ENCODE measurements around the gene MLPH.

Gene MLPH

GRCh38 chr2:237565974-237566373 lies 78.9 kb downstream of the MLPH start:
- TF ChIP-seq, protein P1, sequence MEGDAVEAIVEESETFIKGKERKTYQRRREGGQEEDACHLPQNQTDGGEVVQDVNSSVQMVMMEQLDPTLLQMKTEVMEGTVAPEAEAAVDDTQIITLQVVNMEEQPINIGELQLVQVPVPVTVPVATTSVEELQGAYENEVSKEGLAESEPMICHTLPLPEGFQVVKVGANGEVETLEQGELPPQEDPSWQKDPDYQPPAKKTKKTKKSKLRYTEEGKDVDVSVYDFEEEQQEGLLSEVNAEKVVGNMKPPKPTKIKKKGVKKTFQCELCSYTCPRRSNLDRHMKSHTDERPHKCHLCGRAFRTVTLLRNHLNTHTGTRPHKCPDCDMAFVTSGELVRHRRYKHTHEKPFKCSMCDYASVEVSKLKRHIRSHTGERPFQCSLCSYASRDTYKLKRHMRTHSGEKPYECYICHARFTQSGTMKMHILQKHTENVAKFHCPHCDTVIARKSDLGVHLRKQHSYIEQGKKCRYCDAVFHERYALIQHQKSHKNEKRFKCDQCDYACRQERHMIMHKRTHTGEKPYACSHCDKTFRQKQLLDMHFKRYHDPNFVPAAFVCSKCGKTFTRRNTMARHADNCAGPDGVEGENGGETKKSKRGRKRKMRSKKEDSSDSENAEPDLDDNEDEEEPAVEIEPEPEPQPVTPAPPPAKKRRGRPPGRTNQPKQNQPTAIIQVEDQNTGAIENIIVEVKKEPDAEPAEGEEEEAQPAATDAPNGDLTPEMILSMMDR (IDR thresholded peaks at IDR 0.05; ENCODE audit: insufficient read depth, low read length, poor library complexity, severe bottlenecking), result no peak
- TF ChIP-seq EZH2phosphoT487 (conservative IDR thresholded peaks at IDR 0.05; ENCODE audit: low read length), result no peak
- 0 out of 2 replicates have a peak, but pooled peaks cover 7% of the 10 kb centered on the region for H3K9me3 ChIP-seq (ENCODE audit: insufficient read depth, low read length)
- H2AFZ ChIP-seq (ENCODE audit: low read depth, low read length, severe bottlenecking), result no peak overlapping the region
- no peaks in the 10 kb centered on the region for H3K79me2 ChIP-seq (ENCODE audit: insufficient read depth, low read length)
- no peaks in the 10 kb centered on the region for H3F3A ChIP-seq (ENCODE audit: insufficient read depth)
- no peaks in the 10 kb centered on the region for H3K36me3 ChIP-seq (ENCODE audit: low read length)
- H3K27me3 ChIP-seq (ENCODE audit: low read length), result no peaks in the 10 kb centered on the region
- H3K9me2 ChIP-seq (replicated peaks; ENCODE audit: insufficient read depth, low read length), result no peaks in the 10 kb centered on the region
- H4K20me1 ChIP-seq (ENCODE audit: low read depth, low read length), result no peaks in the 10 kb centered on the region
- H3K27ac ChIP-seq (ENCODE audit: low read depth, low read length), result no peak overlapping the region
- no peak overlapping the region for H3K4me3 ChIP-seq (ENCODE audit: insufficient read depth, low read length, poor library complexity, severe bottlenecking)
- H3K9ac ChIP-seq (ENCODE audit: low read length), result no peak overlapping the region
- no peak overlapping the region for H3K4me2 ChIP-seq (ENCODE audit: low read depth, low read length, poor library complexity, severe bottlenecking)

DNA sequence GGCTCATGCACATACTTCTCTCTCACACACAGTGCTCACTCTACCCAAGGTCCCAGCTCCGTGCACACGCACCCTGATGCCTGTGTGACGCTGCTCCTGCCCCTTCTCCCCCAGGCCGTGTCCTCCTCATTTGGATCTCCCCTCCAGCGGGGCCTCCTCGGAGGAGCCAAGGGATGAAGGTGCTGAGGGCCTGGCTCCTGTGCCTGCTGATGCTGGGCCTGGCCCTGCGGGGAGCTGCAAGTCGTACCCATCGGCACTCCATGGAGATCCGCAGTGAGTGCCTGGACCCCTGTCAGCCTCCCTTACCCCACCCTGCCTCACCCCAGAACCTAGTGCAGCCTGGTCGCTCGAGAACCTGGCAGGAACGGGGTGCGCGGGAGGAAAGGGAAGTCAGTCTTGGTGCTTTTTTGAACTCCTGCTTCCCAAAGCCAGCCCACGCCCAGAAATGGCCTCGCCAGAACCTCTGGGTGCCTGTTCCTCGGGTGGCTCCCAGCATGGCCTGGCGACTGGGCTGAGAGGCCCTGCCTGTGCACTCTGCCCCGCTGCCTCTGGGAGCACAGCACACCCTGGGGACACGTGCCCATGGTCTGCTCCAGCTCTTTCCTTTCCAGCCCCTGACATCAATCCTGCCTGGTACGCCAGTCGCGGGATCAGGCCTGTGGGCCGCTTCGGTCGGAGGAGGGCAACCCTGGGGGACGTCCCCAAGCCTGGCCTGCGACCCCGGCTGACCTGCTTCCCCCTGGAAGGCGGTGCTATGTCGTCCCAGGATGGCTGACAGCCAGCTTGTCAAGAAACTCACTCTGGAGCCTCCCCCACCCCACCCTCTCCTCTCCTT lies 79.6 kb downstream of the MLPH start, which contains the start of gene PRLH:
TSS of gene PRLH (plus strand) at position 174 of the 835 bp plus-strand sequence. CDS start at position 174, 0 bp downstream.
- H3K4me2 ChIP-seq (ENCODE audit: low read depth, low read length, poor library complexity, severe bottlenecking), result no peak within 1 kb of the TSS

DNA sequence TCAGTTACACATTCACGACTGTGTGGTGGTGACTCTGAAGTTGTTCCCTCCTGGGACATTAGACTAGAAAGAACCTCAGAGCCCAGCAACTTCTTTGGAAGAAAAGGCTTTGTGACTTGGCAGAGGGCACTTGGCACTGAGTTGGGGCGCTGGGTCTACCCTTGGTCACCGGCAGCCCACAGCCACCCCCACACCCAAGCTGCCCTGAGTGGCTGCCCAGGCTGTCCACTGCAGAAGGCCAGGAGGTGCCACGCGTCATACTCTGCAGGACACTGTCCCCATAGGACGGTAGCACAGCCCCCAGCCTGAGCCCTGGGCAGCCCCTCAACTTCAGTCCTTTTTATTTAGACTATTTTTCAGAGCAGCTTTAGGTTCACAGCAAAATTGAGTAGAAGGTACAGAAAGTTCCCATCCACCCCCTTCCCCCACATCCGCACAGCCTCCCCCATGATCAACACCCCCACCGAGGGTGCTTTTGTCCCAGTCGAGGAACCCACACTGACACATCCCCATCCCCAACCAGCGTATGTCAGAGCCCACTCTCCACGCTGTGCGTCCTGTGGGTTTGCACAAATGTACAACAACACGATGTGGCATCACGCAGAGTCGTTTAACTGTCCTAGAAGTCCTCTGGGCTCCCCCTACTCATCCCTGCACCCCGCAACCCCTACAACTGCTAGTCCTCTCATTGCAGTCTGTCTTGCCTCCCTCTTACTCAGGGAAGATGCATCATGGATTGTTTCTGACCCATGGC lies 80.4 kb downstream of the MLPH start:
- H3K9me3 ChIP-seq (ENCODE audit: insufficient read depth, low read length), result 0 out of 2 replicates have a peak, but pooled peaks cover 7% of the 10 kb centered on the region
- H3K79me2 ChIP-seq (ENCODE audit: insufficient read depth, low read length), result no peaks in the 10 kb centered on the region
- no peaks in the 10 kb centered on the region for H3K27me3 ChIP-seq (ENCODE audit: low read length)
- no peaks in the 10 kb centered on the region for H4K20me1 ChIP-seq (ENCODE audit: low read depth, low read length)
- no peak overlapping the region for H2AFZ ChIP-seq (ENCODE audit: low read depth, low read length, severe bottlenecking)
- no peaks in the 10 kb centered on the region for H3K9me2 ChIP-seq (replicated peaks; ENCODE audit: insufficient read depth, low read length)
- H3K4me3 ChIP-seq (ENCODE audit: insufficient read depth, low read length, poor library complexity, severe bottlenecking), result no peak overlapping the region
- no peak overlapping the region for H3K4me2 ChIP-seq (ENCODE audit: low read depth, low read length, poor library complexity, severe bottlenecking)
- no peak overlapping the region for H3K27ac ChIP-seq (ENCODE audit: low read depth, low read length)
- H3K36me3 ChIP-seq (ENCODE audit: low read length), result no peaks in the 10 kb centered on the region
- H3F3A ChIP-seq (ENCODE audit: insufficient read depth), result no peaks in the 10 kb centered on the region
- no peak for TF ChIP-seq EZH2phosphoT487 (conservative IDR thresholded peaks at IDR 0.05; ENCODE audit: low read length)
- TF ChIP-seq, protein P1 (IDR thresholded peaks at IDR 0.05; ENCODE audit: insufficient read depth, low read length, poor library complexity, severe bottlenecking), result no peak
- H3K9ac ChIP-seq (ENCODE audit: low read length), result no peak overlapping the region

More for the DNA sequence above, 79.6 kb downstream of the MLPH start, which contains the start of gene PRLH:
- Histone ChIP-seq H3F3A (ENCODE audit: insufficient read depth) (no peaks in the 10 kb centered on the region), H3K4me3 (ENCODE audit: insufficient read depth, low read length, poor library complexity, severe bottlenecking) (no peak within 1 kb of the TSS), H3K9ac (ENCODE audit: low read length) (no peak within 1 kb of the TSS), H3K27me3 (ENCODE audit: low read length) (no peaks in the 10 kb centered on the region), H3K27ac (ENCODE audit: low read depth, low read length) (no peak within 1 kb of the TSS), H3K79me2 (ENCODE audit: insufficient read depth, low read length) (no peaks in the 10 kb centered on the region), H4K20me1 (ENCODE audit: low read depth, low read length) (no peaks in the 10 kb centered on the region), H3K9me2 (replicated peaks; ENCODE audit: insufficient read depth, low read length) (no peaks in the 10 kb centered on the region), H3K9me3 (ENCODE audit: insufficient read depth, low read length) (0 out of 2 replicates have a peak, but pooled peaks cover 7% of the 10 kb centered on the region), H2AFZ (ENCODE audit: low read depth, low read length, severe bottlenecking) (no peak within 1 kb of the TSS), H3K36me3 (ENCODE audit: low read length) (no peaks in the 10 kb centered on the region)
- TF ChIP-seq EZH2phosphoT487 (conservative IDR thresholded peaks at IDR 0.05; ENCODE audit: low read length), result no peak
- TF ChIP-seq, protein P1 (IDR thresholded peaks at IDR 0.05; ENCODE audit: insufficient read depth, low read length, poor library complexity, severe bottlenecking), result no peak
